DOHH2 (cell line): ENCODE data around the gene CHD6.

Experiments
- H3F3A ChIP-seq: fragments of 200-600 bp; sonication (generic), shearing (Covaris generic); 2 replicates; pipeline ENCODE4 v1.6.0; 2016; ENCODE audit warnings: antibody characterized with exemption, mild to moderate bottlenecking; ENCODE audit not compliant: control insufficient read depth, insufficient read depth
- H3K27ac ChIP-seq: fragments of 200-600 bp; sonication (generic); 2 replicates; pipeline ENCODE4 v1.5.1; 2014; ENCODE audit warnings: low read depth, mild to moderate bottlenecking, low read length, moderate library complexity
- H3K27me3 ChIP-seq: fragments of 200-600 bp; sonication (generic); 2 replicates; pipeline ENCODE4 v1.6.1; 2014; ENCODE audit warnings: mild to moderate bottlenecking, low read length, mixed read lengths; ENCODE audit not compliant: control insufficient read depth
- H3K36me3 ChIP-seq: fragments of 200-600 bp; sonication (generic); 2 replicates; pipeline ENCODE4 v1.6.1; 2014; ENCODE audit warnings: mild to moderate bottlenecking, low read length, moderate library complexity, mixed read lengths; ENCODE audit not compliant: control insufficient read depth
- H3K4me1 ChIP-seq: fragments of 200-600 bp; sonication (generic); 2 replicates; pipeline ENCODE4 v1.6.1; 2014; ENCODE audit warnings: mild to moderate bottlenecking, low read length, mixed read lengths; ENCODE audit not compliant: control insufficient read depth
- H3K4me2 ChIP-seq: fragments of 200-600 bp; sonication (generic); 2 replicates; pipeline ENCODE4 v1.6.0; 2014; ENCODE audit warnings: mild to moderate bottlenecking, low read length, moderate library complexity
- H3K4me3 ChIP-seq: fragments of 200-600 bp; sonication (generic); 2 replicates; pipeline ENCODE4 v1.5.1; 2014; ENCODE audit warnings: mild to moderate bottlenecking, low read length, mixed read lengths
- H3K79me2 ChIP-seq: fragments of 200-600 bp; sonication (generic); 2 replicates; pipeline ENCODE4 v1.6.1; 2014; ENCODE audit warnings: mild to moderate bottlenecking, low read length, mixed read lengths; ENCODE audit not compliant: control insufficient read depth
- H3K9me2 ChIP-seq: fragments of 200-600 bp; sonication (generic); replicated peaks from 2 replicates; pipeline ENCODE4 v1.6.1; 2014; ENCODE audit warnings: mild to moderate bottlenecking, low read length, mixed read lengths; ENCODE audit not compliant: control insufficient read depth
- H3K9me3 ChIP-seq: fragments of 200-600 bp; sonication (generic); 2 replicates; pipeline ENCODE4 v1.6.1; 2014; ENCODE audit warnings: antibody characterized with exemption, low read length, mixed read lengths; ENCODE audit not compliant: control insufficient read depth, insufficient read depth
- H4K20me1 ChIP-seq: fragments of 200-600 bp; sonication (generic); 2 replicates; pipeline ENCODE4 v1.6.0; 2014; ENCODE audit warnings: low read depth, mild to moderate bottlenecking, antibody characterized with exemption, low read length, moderate library complexity; ENCODE audit not compliant: control insufficient read depth, insufficient read depth
- EZH2phosphoT487 ChIP-seq: fragments of 200-600 bp; sonication (generic); IDR thresholded peaks from 2 replicates; pipeline ENCODE4 v1.6.1; 2017; ENCODE audit warnings: borderline replicate concordance, mild to moderate bottlenecking, antibody characterized with exemption, low read length, moderate library complexity, mixed read lengths
- TF ChIP-seq, protein P1 (sequence below): fragments of 200-600 bp; sonication (generic); IDR thresholded peaks from one replicate; pipeline ENCODE4 v1.5.1; 2014; ENCODE audit warnings: antibody characterized with exemption, mild to moderate bottlenecking, low read depth, low read length; ENCODE audit not compliant: poor library complexity, severe bottlenecking

CHD6 gene

DNA sequence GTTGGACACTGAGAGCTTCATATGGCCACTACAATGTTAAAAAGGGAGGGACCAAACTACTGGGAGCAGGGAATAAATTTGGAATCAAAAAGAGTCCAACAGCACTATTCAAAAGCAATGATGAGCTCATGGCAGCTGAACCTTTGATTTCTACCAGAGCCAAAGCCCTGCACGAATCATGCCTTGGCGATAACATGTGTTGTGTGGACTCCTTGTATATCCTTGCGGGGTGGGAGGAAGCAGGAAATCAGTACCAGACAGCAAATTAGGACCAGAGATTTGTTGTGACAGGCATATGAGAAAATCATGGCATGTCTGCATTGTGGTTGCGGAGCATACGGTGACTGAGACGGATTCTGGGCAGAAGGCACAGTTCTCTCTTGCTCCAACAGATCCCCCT lies 166.0 kb downstream of the CHD6 start:
- H4K20me1 ChIP-seq = no peaks in the 10 kb centered on the region
- H3K36me3 ChIP-seq = peaks cover 59% of the 10 kb centered on the region
- H3K9me2 ChIP-seq = no peaks in the 10 kb centered on the region
- TF ChIP-seq, protein P1, sequence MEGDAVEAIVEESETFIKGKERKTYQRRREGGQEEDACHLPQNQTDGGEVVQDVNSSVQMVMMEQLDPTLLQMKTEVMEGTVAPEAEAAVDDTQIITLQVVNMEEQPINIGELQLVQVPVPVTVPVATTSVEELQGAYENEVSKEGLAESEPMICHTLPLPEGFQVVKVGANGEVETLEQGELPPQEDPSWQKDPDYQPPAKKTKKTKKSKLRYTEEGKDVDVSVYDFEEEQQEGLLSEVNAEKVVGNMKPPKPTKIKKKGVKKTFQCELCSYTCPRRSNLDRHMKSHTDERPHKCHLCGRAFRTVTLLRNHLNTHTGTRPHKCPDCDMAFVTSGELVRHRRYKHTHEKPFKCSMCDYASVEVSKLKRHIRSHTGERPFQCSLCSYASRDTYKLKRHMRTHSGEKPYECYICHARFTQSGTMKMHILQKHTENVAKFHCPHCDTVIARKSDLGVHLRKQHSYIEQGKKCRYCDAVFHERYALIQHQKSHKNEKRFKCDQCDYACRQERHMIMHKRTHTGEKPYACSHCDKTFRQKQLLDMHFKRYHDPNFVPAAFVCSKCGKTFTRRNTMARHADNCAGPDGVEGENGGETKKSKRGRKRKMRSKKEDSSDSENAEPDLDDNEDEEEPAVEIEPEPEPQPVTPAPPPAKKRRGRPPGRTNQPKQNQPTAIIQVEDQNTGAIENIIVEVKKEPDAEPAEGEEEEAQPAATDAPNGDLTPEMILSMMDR = no peak
- no peak for TF ChIP-seq EZH2phosphoT487
- H3K4me3 ChIP-seq = no peak overlapping the region
- H3K4me2 ChIP-seq = no peak overlapping the region
- H3K79me2 ChIP-seq = no peaks in the 10 kb centered on the region
- H3K27ac ChIP-seq = no peak overlapping the region
- H3K4me1 ChIP-seq = no peaks in the 10 kb centered on the region
- H3F3A ChIP-seq = no peaks in the 10 kb centered on the region
- H3K9me3 ChIP-seq = no peaks in the 10 kb centered on the region
- H3K27me3 ChIP-seq = no peaks in the 10 kb centered on the region

DNA sequence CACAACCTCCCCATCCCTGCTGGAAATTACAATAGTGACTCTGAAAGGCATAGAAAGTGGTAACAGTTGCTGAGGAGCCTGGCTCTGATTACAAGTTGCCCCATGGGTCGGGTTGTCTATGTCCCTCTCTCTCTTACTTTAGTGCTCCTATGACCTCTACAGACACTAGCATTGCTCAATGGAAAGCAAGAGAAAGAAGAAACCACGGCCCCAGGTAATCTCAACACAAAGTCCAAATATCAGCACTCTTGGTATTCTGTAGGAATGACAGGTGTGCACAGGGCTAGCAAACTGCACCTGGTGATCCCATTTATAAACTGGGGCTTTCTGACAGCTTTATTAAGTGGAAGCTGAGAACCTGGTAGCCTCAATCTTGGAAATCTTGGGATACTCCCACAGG lies 171.2 kb downstream of the CHD6 start:
- Histone ChIP-seq H3K36me3 (peaks cover 46% of the 10 kb centered on the region), H3K79me2 (no peaks in the 10 kb centered on the region), H3K4me2 (no peak overlapping the region), H3K27me3 (no peaks in the 10 kb centered on the region), H3F3A (no peaks in the 10 kb centered on the region), H3K9me2 (no peaks in the 10 kb centered on the region), H3K9me3 (no peaks in the 10 kb centered on the region), H3K4me1 (no peaks in the 10 kb centered on the region), H4K20me1 (no peaks in the 10 kb centered on the region), H3K4me3 (no peak overlapping the region), H3K27ac (no peak overlapping the region)
- TF ChIP-seq EZH2phosphoT487 = no peak
- TF ChIP-seq, protein P1 = no peak

DNA sequence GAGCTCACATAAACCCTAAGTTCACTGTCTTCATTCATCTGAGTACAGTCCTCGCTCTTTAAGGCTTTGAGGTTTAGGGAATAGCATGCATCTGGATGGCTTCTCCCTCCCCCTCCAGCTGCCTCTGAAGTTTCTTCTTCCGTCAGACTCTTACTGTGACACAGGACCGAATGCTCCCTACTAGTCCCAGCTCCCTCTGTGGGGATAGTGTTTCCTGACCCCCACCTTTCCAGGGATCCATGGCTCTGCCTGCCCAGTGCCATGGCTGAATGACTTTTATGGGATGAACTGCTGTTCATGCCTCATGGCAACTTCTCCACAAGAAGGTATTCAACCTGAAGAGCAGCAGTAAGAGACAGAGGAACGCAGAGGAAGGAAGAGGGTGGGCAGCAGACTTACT lies 171.7 kb downstream of the CHD6 start:
- Histone ChIP-seq H3K9me3 (no peaks in the 10 kb centered on the region), H3K27ac (no peak overlapping the region), H3K4me1 (no peaks in the 10 kb centered on the region), H3F3A (no peaks in the 10 kb centered on the region), H3K79me2 (no peaks in the 10 kb centered on the region), H3K27me3 (no peaks in the 10 kb centered on the region), H3K4me3 (no peak overlapping the region), H3K36me3 (peaks cover 40% of the 10 kb centered on the region), H3K9me2 (no peaks in the 10 kb centered on the region), H4K20me1 (no peaks in the 10 kb centered on the region), H3K4me2 (no peak overlapping the region)
- no peak for TF ChIP-seq EZH2phosphoT487
- TF ChIP-seq, protein P1 = no peak

DNA sequence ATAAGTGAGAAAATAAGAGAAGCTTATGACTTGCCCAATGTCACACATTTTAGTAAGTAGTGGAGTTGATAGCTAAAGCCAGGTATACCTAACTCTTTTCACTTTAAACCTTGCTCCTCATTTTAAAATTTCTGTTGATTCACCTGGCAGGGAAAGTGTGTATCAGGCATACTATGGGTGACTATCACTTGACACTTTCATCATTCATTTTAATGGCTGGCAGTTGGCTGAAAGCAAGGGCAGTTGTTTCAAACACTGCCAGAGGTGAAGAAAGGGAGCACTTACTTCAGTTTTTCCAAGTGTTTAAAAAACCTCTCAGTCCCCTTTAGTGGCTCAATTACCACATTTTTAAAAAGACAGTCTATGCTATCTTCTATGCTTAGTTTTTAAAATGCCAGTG lies 173.4 kb downstream of the CHD6 start:
- Histone ChIP-seq H3K9me3 (no peaks in the 10 kb centered on the region), H3F3A (no peaks in the 10 kb centered on the region), H3K27me3 (no peaks in the 10 kb centered on the region), H3K79me2 (no peaks in the 10 kb centered on the region), H3K4me3 (no peak overlapping the region), H3K36me3 (peaks cover 30% of the 10 kb centered on the region), H4K20me1 (no peaks in the 10 kb centered on the region), H3K4me2 (no peak overlapping the region), H3K9me2 (no peaks in the 10 kb centered on the region), H3K27ac (no peak overlapping the region), H3K4me1 (no peaks in the 10 kb centered on the region)
- TF ChIP-seq EZH2phosphoT487 = no peak
- TF ChIP-seq, protein P1 = no peak
